ENCODE data around the gene LILRA6.
"Not testable (repeated sequence)": the region's sequence is repeated elsewhere in the genome, so short reads cannot be mapped to it uniquely, and the experiment has no call there.

Gene LILRA6

DNA sequence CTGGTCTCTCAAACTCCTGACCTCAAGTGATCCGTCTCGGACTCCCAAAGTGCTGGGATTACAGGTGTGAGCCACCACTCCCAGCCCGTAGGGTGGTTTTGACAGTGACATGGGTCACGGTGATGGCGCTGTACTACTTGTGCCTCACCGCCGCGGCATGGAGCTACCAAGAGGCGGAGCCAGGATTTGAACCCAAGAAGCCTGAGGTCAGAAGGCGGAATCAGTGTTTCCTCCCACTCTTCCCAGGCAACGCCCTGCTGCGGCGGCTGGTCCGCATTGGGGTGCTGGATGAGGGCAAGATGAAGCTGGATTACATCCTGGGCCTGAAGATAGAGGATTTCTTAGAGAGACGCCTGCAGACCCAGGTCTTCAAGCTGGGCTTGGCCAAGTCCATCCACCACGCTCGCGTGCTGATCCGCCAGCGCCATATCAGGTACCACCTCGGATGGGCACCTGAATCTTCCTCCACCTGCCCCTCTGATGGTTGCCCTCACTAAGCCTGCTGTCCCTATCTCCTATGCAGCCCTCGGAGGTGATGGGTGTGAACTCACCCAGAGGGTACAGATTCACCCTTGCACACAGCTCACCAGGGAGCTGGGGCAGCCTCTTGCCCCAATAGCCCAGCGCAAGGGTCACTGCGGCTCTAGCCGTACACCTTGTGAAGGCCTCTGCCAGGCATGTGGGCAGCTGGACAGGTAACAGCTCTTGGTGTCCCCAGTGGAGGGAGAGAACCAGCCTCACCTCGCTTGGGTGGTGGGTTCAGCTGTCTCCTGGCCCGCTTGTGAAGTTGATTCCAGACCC lies 36.4 kb downstream of the LILRA6 start:
- no peak for DNase-seq

DNA sequence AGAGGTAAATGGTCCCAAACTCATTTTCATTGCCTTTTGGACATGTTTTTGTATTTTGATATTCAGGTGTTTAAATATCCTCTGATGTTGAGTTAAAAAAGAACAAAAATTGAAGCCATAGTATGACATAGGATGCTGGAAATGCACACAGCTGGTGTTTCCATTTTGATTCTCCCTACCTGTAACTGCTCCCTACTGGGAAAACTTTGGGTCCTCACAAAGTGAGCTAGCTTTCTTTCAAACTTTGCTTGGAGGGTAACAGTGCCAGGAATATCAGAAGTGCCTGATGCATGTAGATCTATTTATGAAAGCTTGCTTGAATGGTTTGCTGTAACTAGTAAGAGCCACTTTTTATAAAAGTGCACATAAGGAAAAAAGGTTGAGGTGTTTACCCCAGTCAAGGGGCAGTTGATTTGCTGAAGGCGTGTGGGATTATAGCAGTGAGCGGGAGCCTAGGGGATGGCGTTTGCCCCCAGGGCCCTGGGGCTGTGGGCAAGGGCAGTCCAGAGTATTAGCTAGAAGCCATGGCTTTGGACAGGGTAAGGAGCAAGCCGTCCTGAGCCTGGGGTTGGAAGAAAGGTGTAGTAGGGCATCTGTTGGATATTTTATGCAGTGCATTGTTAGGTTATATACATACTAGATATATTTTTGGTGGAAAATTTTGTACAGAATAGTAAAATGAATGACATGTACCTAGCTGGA lies 37.7 kb downstream of the LILRA6 start:
- DNase-seq = no peak

DNA sequence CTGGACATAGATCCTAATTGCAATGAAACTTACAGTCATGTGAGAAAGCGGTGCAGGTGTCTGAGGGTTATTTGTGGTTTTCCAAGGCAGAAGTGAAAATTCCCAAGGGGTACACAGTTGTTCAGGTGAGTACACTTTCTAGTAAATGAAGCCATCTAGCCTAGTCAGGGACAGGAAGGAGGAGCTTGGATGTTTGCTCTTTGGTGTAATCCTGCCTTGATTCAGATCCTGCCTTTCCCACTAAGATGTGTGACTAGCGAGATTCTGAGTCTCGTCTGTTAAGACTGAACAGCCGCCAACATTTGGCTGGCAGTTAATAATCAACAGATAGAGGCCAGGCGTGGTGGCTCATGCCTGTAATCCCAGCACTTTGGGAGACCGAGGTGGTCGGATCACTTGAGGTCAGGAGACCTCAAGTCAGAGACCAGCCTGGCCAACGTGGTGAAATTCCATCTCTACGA lies 39.4 kb downstream of the LILRA6 start:
- DNase-seq = no peak

DNA sequence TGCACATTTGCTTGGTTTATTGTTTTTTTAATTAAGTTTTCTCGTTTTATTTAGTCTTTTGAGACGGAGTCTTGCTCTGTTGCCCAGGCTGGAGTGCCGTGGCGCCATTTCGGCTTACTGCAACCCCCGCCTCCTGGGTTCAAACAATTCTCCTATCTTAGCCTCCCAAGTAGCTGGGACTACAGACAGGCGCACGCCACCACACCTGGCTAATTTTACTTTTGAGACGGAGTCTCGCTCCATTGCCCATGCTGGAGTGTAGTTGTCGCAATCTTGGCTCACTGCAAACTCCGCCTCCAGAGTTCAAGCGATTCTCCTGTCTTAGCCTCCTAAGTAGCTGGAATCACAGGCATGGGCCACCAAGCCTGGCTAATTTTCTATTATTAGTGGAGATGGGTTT lies 40.6 kb downstream of the LILRA6 start:
- DNase-seq = no peak

GRCh38 chr19:54201172-54201701 lies 41.4 kb downstream of the LILRA6 start:
- DNase-seq = no peak

DNA sequence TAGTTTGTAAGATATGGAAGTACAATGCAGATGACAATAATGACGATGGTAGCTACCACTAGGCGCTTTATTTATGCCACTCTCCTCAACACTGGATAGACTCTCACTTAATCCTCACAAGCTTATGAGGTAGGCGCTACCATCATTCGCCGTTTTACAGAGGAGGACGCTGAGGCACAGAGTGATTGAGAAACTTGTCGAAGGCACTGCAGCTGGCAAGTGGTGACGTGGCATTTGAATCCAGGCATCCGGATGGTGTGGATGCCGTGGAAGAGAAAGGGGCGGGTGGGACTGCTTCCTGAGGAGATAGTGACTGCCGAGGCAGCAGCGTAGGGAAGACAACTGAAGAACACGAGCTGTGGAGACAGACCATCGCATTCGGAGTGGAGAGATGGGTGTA lies 43.2 kb downstream of the LILRA6 start:
- DNase-seq = no peak

GRCh38 chr19:54197121-54197520 lies 45.5 kb downstream of the LILRA6 start:
- DNase-seq = no peak

- no peak for DNase-seq
These were observed 46.1 kb downstream of the LILRA6 start for GRCh38 chr19:54196536-54196935.

DNA sequence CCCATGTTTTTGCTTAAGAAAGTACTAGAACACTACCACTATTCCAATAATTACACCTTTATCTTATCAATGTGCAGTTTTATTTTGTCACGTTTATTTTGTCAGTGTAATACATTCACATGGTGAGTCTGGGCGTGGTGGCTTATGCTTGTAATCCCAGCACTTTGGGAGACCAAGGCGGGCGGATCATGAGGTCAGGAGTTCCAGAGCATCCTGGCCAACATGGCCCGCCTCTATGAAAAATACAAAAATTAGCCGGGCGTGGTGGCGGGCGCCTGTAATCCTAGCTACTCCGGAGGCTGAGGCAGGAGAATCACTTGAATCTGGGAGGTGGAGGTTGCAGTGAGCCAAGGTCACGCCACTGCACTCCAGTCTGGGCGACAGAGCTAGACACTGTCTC lies 48.1 kb downstream of the LILRA6 start:
- DNase-seq = not testable (repeated sequence)

DNA sequence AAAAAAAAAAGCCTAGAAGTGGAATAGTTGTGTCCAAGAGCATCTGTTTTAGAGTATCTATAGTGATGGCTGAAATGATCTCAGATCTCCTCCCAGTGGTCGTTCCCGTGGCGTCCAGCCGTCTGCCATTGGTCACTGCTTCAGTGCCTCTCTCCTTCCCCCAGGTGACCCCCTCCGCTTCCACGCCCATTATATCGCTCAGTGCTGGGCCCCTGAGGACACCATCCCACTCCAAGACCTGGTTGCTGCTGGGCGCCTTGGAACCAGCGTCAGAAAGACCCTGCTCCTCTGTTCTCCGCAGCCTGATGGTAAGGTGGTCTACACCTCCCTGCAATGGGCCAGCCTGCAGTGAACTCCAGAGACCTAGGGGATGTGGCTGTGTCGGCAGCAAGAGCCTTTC lies 49.6 kb downstream of the LILRA6 start:
- DNase-seq = no peak

GRCh38 chr19:54191811-54192453 lies 50.7 kb downstream of the LILRA6 start:
- DNase-seq = no peak

DNA sequence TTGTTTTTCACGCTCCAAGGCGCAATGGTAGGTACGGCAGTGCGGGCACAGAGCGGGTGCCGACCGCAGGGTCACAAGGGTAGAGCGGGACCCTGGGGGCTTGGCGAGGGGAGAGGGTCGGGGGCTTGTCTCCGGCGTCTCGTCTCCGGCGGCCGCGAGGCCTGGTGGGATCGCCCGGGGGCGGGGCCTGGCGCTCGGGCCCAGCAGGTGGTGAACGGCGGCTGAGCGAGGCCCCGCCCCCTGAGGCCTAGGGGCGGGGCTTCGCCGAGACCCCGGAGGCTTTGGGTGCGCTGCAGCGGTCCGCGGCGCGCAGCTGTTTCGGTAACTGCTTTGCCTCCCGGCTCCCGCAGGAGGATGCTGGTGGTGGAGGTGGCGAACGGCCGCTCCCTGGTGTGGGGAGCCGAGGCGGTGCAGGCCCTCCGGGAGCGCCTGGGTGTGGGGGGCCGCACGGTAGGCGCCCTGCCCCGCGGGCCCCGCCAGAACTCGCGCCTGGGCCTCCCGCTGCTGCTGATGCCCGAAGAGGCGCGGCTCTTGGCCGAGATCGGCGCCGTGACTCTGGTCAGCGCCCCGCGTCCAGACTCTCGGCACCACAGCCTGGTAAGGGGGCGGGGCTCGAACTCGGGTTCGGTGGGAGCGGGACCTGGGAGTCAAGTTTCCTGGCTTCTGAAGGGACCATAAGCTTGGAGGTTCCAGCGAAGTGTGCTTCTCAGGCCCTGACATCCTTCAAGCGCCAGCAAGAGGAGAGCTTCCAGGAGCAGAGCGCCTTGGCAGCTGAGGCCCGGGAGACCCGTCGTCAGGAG lies 51.4 kb downstream of the LILRA6 start, which contains the start of gene TSEN34:
Gene TSEN34, plus strand, starts transcription at position 298 of the 800 bp plus-strand sequence. Its CDS starts 57 bp downstream, at position 355.
- peak; percentile 90 for DNase-seq

DNA sequence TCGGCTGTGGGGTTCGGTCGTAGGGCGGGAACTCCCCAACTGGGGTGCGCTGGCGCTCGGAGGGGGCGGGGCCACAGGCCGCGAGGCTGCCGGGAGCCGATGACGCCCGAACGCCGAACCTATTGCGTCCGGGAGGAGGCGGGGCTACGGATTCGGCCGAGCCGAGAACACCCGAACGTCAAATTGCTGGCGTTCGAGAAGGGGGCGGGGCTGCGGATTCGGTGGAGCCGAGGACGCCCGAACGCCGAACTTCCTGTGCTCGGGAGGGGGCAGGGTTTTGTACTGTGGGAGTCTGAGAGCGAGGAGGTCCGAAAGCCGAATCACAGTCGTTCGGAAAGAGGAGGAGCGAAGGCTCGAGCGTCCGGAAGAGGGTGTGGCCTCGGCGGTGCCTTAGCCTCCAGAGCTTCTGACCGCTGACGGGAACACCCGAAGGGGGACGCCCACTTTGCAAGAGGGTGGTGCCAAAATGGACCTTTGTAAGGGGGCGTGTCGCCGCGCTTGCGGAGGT lies 52.0 kb downstream of the LILRA6 start:
- peak; percentile 99 for DNase-seq

DNA sequence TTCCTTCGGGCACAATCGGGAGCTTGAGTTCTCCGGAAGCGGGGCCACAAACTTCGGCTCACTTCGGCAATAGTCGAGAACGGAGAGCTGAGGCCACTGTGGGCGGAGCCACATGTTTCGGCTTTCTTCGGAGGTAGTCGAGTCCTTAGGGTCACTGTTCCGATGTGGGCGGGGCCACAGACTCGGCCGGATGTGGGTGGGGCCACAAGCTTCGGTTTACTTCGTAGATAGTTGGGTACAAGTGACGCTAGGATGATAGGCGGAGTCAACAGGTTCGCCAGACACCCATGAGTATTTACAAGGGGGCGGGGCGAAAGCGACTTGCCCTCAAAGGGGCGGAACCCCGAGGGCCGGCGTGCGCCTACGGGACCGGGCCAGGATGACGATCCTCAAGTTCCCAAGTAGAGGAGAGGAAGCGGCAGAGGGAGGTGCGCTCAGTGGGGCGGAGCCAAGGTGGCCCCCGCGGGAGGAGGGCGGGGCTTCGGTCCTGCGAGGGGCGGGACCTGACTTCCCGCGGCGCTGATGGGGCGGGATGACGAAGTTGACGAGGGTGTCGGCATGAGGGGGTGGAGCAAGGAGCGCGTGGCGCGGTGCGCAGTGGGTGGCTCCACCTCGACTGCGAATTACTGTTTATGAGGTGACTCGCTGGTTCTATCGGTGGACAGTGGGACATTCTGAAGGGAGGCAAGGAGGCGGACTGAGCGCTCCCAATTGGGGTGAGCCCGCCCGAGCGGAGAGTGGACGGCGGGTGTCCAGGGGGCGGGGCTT lies 52.7 kb downstream of the LILRA6 start:
- DNase-seq = peak; percentile 100

DNA sequence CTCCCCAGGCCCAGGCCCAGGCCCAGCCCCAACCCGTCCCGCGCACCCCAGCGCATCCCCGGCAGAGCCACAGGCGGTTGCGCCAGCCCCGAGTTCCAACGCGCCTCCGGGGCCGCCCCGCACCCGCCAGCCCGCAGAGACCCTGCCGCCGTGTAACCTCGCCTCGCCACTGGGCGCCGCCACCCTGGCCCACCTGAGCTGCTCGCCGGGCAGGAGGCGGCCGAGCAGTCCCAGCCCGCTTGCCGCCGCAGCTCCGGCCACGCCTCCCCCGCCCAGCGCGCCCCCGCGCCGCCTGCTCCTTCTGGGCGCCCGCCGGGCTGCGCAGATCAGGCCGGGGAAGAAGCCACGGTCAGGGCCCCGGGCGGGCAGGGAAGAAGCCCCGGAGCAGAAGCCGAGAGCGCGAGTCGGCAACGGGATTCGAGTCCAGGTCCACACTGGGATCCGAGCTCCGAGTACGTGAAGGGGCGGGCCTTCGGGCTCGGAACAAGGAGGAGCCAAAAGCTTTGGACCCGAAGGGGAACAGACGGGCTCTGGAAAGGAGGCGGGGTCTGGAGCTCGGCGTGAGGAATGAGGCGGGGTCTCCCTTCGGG lies 53.4 kb downstream of the LILRA6 start, which contains the start of gene MBOAT7:
Gene MBOAT7, minus strand, starts transcription at position 436 of the 590 bp plus-strand sequence. CDS start 1,072 bp downstream, outside the sequence.
- peak; percentile 84 for DNase-seq

DNA sequence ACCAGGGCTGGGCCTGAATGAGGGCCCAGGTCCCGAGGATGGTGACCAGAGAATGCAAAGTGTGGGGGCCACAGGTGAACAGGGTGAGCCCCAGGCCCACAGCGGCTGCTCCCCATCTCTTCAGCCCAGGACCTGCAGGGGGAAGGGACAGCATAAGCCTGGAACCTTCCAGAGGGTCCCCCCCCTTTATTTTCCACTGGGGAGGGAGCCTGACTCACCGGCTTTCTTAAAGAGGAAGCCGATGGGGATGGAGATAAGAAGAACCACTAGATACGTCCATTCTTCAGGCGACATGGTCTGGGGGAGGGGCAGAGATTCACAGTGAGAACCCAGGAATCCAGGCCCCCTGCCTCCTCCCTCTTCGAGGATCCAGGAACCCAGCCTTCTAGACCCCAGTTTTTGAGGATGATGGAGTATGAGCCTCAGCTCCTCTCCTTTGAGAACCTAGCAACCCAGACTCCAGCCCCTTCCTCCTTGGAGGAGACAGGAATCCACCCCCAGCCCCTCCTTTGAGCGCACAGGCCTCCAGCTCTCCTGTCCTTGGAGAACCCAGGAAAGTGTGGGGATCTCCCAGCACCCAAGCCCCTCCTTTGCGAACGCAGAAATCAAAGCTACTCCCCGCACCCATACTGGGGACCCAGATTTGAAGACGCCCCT lies 54.2 kb downstream of the LILRA6 start:
- DNase-seq = no peak

DNA sequence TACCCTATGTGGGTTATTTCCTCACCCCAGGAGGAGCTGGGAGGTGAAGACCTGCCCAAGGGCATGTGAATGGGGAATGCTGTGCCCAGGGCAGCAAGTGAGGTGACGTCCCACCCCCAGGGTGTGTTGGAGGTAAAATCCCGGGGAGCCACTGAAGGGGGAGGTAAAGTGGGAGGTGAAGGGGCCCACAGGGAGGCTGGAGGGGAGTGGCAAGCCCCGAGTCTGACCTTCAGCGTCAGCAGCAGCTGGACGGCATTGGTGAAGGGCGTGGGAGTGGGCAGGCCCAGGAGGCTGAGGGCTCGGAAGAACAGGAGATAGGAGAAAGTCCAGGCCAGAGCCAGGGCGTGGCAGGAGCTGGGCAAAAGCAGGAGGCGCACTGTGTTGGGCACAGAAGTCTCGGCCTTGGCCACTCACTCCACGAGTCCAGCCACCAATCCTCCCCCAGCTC lies 55.6 kb downstream of the LILRA6 start:
- no peak for DNase-seq
